Testis (tissue), 2 donors: Measurements from ENCODE around the gene LTBP1.

ENCODE experiments used
- POLR2A ChIP-seq: fragments of 450-650 bp; IDR thresholded peaks from one replicate; pipeline ENCODE4 v1.6.1; 2017; ENCODE audit warnings: antibody characterized with exemption, mild to moderate bottlenecking, moderate library complexity
- TF ChIP-seq, protein P1 (sequence below), 3 experiments: fragments of 450-650 bp in 2 of 3; fragments of 200-600 bp in 1 of 3; sonication (generic) in 1 of 3; IDR thresholded peaks; one replicate each; pipeline ENCODE4 v1.5.1; 2016 to 2019; ENCODE audit warnings: antibody characterized with exemption in 3 of 3, mild to moderate bottlenecking in 2 of 3, moderate library complexity in 1 of 3

- TF ChIP-seq, protein P1, sequence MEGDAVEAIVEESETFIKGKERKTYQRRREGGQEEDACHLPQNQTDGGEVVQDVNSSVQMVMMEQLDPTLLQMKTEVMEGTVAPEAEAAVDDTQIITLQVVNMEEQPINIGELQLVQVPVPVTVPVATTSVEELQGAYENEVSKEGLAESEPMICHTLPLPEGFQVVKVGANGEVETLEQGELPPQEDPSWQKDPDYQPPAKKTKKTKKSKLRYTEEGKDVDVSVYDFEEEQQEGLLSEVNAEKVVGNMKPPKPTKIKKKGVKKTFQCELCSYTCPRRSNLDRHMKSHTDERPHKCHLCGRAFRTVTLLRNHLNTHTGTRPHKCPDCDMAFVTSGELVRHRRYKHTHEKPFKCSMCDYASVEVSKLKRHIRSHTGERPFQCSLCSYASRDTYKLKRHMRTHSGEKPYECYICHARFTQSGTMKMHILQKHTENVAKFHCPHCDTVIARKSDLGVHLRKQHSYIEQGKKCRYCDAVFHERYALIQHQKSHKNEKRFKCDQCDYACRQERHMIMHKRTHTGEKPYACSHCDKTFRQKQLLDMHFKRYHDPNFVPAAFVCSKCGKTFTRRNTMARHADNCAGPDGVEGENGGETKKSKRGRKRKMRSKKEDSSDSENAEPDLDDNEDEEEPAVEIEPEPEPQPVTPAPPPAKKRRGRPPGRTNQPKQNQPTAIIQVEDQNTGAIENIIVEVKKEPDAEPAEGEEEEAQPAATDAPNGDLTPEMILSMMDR (IDR thresholded peaks at IDR 0.05) = no peak
- TF ChIP-seq POLR2A = no peak
Observed at GRCh38 chr2:33432871-33433270, 486.1 kb downstream of the LTBP1 start.
